HEK293 (cell line): ENCODE results near the gene SUSD6.

Source experiments
- SETDB1 ChIP-seq: IDR thresholded peaks from one replicate; pipeline ENCODE4 v1.6.1; 2017; ENCODE audit warnings: mild to moderate bottlenecking, low read length, moderate library complexity, mixed read lengths; ENCODE audit not compliant: insufficient read length
- ZNF274 ChIP-seq, 2 experiments: fragments of 200-500 bp in 1 of 2; fragments of 450-650 bp in 1 of 2; sonication (Bioruptor generic) in 1 of 2; formaldehyde crosslinking in 1 of 2; IDR thresholded peaks; 2 replicates each; pipeline versions ENCODE4 v1.5.1 to v1.6.1; 2014 to 2016; ENCODE audit warnings: borderline replicate concordance in 1 of 2, inconsistent platforms in 1 of 2, low read length in 1 of 2, missing biosample characterization in 1 of 2, missing genetic modification characterization in 1 of 2
- TF ChIP-seq, protein P1 (sequence below): fragments of 450-650 bp; formaldehyde crosslinking; IDR thresholded peaks from 2 replicates; pipeline ENCODE4 v1.5.1; 2016; ENCODE audit warnings: missing biosample characterization, missing genetic modification characterization

DNA sequence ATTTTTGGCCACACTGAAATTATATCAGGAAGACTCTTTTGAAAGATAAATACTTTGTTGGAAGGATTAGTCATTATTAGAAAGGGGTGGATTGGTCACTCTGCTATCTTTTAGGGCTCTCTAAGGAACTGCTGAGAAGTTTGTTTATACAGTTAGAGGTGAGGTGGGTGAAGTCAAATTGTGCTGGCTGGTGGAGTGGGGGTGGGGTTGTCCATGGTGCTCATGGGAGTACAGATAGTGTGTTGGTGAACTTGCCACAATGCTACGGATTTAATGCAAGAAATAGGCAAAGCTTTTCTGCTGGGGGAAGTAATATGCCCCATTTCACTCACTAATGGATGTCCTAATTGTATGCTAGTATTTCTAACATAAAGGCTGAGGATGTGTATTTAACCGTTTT is 35.8 kb downstream of the SUSD6 start:
- TF ChIP-seq SETDB1 (no peak), ZNF274 (IDR thresholded peaks at IDR 0.05; ENCODE audit: low read length) (no peak), ZNF274 (tag by site-specific recombination; IDR thresholded peaks at IDR 0.05; ENCODE audit: borderline replicate concordance) (no peak)
- TF ChIP-seq, protein P1, sequence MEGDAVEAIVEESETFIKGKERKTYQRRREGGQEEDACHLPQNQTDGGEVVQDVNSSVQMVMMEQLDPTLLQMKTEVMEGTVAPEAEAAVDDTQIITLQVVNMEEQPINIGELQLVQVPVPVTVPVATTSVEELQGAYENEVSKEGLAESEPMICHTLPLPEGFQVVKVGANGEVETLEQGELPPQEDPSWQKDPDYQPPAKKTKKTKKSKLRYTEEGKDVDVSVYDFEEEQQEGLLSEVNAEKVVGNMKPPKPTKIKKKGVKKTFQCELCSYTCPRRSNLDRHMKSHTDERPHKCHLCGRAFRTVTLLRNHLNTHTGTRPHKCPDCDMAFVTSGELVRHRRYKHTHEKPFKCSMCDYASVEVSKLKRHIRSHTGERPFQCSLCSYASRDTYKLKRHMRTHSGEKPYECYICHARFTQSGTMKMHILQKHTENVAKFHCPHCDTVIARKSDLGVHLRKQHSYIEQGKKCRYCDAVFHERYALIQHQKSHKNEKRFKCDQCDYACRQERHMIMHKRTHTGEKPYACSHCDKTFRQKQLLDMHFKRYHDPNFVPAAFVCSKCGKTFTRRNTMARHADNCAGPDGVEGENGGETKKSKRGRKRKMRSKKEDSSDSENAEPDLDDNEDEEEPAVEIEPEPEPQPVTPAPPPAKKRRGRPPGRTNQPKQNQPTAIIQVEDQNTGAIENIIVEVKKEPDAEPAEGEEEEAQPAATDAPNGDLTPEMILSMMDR (tag by site-specific recombination): no peak
